Esophagus muscularis mucosa (tissue), 3 donors: ENCODE measurements around the gene GRIK1.

ENCODE experiments used
- CTCF ChIP-seq, 3 experiments: fragments of 200-600 bp in 2 of 3; fragments of 450-650 bp in 1 of 3; sonication (generic) in 2 of 3; IDR thresholded peaks; one replicate each; pipeline ENCODE4 v1.5.1; 2017 to 2019; ENCODE audit warnings: antibody characterized with exemption in 3 of 3, mild to moderate bottlenecking in 2 of 3, moderate library complexity in 1 of 3
- POLR2A ChIP-seq: fragments of 450-650 bp; IDR thresholded peaks from one replicate; pipeline ENCODE4 v1.6.1; 2017; ENCODE audit warnings: antibody characterized with exemption, moderate library complexity, mild to moderate bottlenecking, low read depth

GRCh38 chr21:29670228-29670627 lies 269.6 kb downstream of the GRIK1 start:
- TF ChIP-seq CTCF (IDR thresholded peaks at IDR 0.05) = no peak
- no peak for TF ChIP-seq POLR2A
